Smooth muscle cell (in vitro differentiated cells): ENCODE data around the gene ESPN. TPM values are rescaled to one million over a fixed set of nuclear protein-coding genes. Genes with fewer than 3 reads are reported as not detected.

Experiments
- DNase-seq: peaks from one replicate; lab custom pipeline; 2025; ENCODE audit not compliant: unreplicated experiment; lab: John Stamatoyannopoulos, UW
- H2AFZ ChIP-seq: fragments of 200-600 bp; sonication (generic); 2 replicates; pipeline ENCODE4 v1.6.0; 2016; ENCODE audit warnings: antibody characterized with exemption, low read depth, mild to moderate bottlenecking
- H3F3A ChIP-seq: fragments of 200-600 bp; sonication (generic); 2 replicates; pipeline ENCODE4 v1.6.0; 2017; ENCODE audit warnings: antibody characterized with exemption, low read depth
- H3K27ac ChIP-seq: fragments of 200-600 bp; sonication (generic); 2 replicates; pipeline ENCODE4 v1.5.1; 2016; ENCODE audit warnings: low read depth, mild to moderate bottlenecking
- H3K27me3 ChIP-seq: fragments of 200-600 bp; sonication (generic); 2 replicates; pipeline ENCODE4 v1.6.1; 2016; ENCODE audit warnings: low read depth, mild to moderate bottlenecking
- H3K36me3 ChIP-seq: fragments of 200-600 bp; sonication (generic); 2 replicates; pipeline ENCODE4 v1.5.1; 2016; ENCODE audit warnings: low read depth
- H3K4me1 ChIP-seq: fragments of 200-600 bp; sonication (generic); 2 replicates; pipeline ENCODE4 v1.5.1; 2016; ENCODE audit warnings: low read depth
- H3K4me2 ChIP-seq: fragments of 200-600 bp; sonication (generic); 2 replicates; pipeline ENCODE4 v1.6.0; 2016; ENCODE audit warnings: mild to moderate bottlenecking
- H3K4me3 ChIP-seq: fragments of 200-600 bp; sonication (generic); 2 replicates; pipeline ENCODE4 v1.5.1; 2016; ENCODE audit warnings: mild to moderate bottlenecking
- H3K79me2 ChIP-seq: fragments of 200-600 bp; sonication (generic); 2 replicates; pipeline ENCODE4 v1.6.0; 2016; ENCODE audit warnings: low read depth, mild to moderate bottlenecking
- H3K9ac ChIP-seq: fragments of 200-600 bp; sonication (generic); 2 replicates; pipeline ENCODE4 v1.6.0; 2016; ENCODE audit warnings: low read depth
- H3K9me3 ChIP-seq: fragments of 200-600 bp; sonication (generic); replicated peaks from 2 replicates; pipeline ENCODE4 v1.5.1; 2016; ENCODE audit warnings: low read depth
- H4K20me1 ChIP-seq: fragments of 200-600 bp; sonication (generic); 2 replicates; pipeline ENCODE4 v1.6.0; 2016; ENCODE audit warnings: low read depth
- WGBS: methylation state at CpG from one replicate; pipeline ENCODE4 v1.1.7; 2016; ENCODE audit warnings: low lambda C conversion rate; 5-methylcytosine and 5-hydroxymethylcytosine counted together
- polyA plus RNA-seq: library from polyadenylated mRNA; unstranded; fragments of >200 nt; fragmentation: Nextera tagmentation; extraction: Ambion mirVana; gene quantifications from 2 replicates; pipeline ENCODE4 v1.2.1, GENCODE V29; 2016
- total RNA-seq: library from RNA; depleted of rRNA; stranded (reverse); fragments of >200 nt; gene quantifications from 2 replicates; pipeline ENCODE4 v1.2.3, GENCODE V29; 2014
- TF ChIP-seq, protein P1 (sequence below): fragments of 200-600 bp; sonication (generic); IDR thresholded peaks from 2 replicates; pipeline ENCODE4 v1.5.1; 2017; ENCODE audit warnings: borderline replicate concordance, mild to moderate bottlenecking, antibody characterized with exemption; ENCODE audit not compliant: insufficient read depth, poor library complexity, severe bottlenecking

Gene ESPN
- total and polyA plus RNA-seq, 2 experiments from 2014 or later: 1.1 TPM; not detected in 1

DNA sequence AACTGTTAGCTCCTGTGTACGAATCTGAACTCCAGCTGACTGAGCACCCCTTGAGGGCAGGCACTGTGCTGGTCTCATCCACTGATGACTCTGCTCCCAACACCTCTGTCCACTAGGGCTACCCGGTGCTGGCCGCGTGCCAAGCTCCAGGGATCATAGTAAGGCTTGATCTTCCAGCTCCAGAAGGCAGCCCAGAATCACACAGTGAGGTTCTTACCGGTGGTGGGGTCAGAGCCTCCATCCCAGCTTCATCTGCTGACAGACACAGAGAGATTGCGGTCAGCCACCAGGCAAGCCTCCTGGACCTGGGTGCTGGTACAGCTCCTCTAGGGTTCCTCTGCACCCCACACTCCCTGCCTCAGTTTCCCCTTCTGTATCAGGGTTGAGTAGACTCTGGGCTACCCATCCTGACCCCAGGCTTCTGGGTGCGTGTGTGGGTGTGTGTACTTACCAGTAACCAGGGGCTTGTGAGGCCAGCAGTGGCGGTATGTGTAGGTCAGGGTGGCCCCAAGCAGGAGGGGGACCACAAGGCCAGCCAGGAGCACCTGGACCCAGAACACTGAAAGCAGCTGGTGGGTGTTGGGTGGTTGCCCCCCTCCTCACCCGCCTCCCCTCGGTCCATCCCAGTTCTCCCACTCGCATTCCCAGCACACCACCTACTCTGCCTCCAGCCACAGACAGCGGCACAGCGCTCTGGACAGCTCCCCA is 38.0 kb downstream of the ESPN start:
- Histone ChIP-seq H3F3A (no peaks in the 10 kb centered on the region), H4K20me1 (peaks cover 11% of the 10 kb centered on the region), H3K4me1 (peaks cover 8% of the 10 kb centered on the region), H3K4me3 (no peak overlapping the region), H3K36me3 (no peaks in the 10 kb centered on the region), H3K4me2 (no peak overlapping the region), H3K27me3 (no peaks in the 10 kb centered on the region), H3K79me2 (no peaks in the 10 kb centered on the region), H3K9me3 (no peaks in the 10 kb centered on the region), H3K27ac (no peak overlapping the region), H2AFZ (no peak overlapping the region), H3K9ac (no peak overlapping the region)
- WGBS: 98% methylated on average over 8 of the region's 13 CpGs
- TF ChIP-seq, protein P1, sequence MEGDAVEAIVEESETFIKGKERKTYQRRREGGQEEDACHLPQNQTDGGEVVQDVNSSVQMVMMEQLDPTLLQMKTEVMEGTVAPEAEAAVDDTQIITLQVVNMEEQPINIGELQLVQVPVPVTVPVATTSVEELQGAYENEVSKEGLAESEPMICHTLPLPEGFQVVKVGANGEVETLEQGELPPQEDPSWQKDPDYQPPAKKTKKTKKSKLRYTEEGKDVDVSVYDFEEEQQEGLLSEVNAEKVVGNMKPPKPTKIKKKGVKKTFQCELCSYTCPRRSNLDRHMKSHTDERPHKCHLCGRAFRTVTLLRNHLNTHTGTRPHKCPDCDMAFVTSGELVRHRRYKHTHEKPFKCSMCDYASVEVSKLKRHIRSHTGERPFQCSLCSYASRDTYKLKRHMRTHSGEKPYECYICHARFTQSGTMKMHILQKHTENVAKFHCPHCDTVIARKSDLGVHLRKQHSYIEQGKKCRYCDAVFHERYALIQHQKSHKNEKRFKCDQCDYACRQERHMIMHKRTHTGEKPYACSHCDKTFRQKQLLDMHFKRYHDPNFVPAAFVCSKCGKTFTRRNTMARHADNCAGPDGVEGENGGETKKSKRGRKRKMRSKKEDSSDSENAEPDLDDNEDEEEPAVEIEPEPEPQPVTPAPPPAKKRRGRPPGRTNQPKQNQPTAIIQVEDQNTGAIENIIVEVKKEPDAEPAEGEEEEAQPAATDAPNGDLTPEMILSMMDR: no peak
- DNase-seq: no peak

DNA sequence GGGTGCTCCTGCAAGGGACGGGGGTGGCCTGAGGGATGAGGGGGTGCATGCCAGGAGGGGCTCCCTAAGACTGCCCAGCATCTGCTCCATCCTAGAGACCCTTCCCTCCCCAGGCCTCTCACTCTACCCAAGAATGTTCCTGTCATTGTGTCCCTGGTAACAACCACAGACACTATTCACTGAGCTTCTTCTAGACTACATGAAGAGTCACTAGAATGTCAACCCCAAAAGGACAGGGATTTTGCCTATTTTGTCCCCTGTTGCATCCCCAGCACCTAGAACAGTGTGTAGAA is 38.5 kb downstream of the ESPN start:
- no peaks in the 10 kb centered on the region for H3K79me2 ChIP-seq
- H3K27ac ChIP-seq: no peak overlapping the region
- H3K4me2 ChIP-seq: no peak overlapping the region
- H3K36me3 ChIP-seq: no peaks in the 10 kb centered on the region
- no peaks in the 10 kb centered on the region for H3K9me3 ChIP-seq
- H3F3A ChIP-seq: no peaks in the 10 kb centered on the region
- no peaks in the 10 kb centered on the region for H3K27me3 ChIP-seq
- DNase-seq: no peak
- WGBS: 88% methylated on average over 1 of the region's 1 CpG
- H3K4me3 ChIP-seq: no peak overlapping the region
- TF ChIP-seq, protein P1: no peak
- peaks cover 12% of the 10 kb centered on the region for H4K20me1 ChIP-seq
- peaks cover 8% of the 10 kb centered on the region for H3K4me1 ChIP-seq
- no peak overlapping the region for H2AFZ ChIP-seq
- no peak overlapping the region for H3K9ac ChIP-seq

GRCh38 chr1:6464514-6464836 is 39.9 kb downstream of the ESPN start:
- no peak overlapping the region for H3K9ac ChIP-seq
- H3K4me1 ChIP-seq: peaks cover 8% of the 10 kb centered on the region
- DNase-seq: no peak
- no peak overlapping the region for H3K4me3 ChIP-seq
- TF ChIP-seq, protein P1: no peak
- H3K27me3 ChIP-seq: no peaks in the 10 kb centered on the region
- H3K4me2 ChIP-seq: no peak overlapping the region
- H3K9me3 ChIP-seq: no peaks in the 10 kb centered on the region
- H3K27ac ChIP-seq: no peak overlapping the region
- no peaks in the 10 kb centered on the region for H3K36me3 ChIP-seq
- no peaks in the 10 kb centered on the region for H3F3A ChIP-seq
- peaks cover 12% of the 10 kb centered on the region for H4K20me1 ChIP-seq
- WGBS: 92% methylated on average over 7 of the region's 7 CpGs
- no peaks in the 10 kb centered on the region for H3K79me2 ChIP-seq
- H2AFZ ChIP-seq: no peak overlapping the region

- no peaks in the 10 kb centered on the region for H3K9me3 ChIP-seq
- no peak for DNase-seq
- TF ChIP-seq, protein P1: no peak
- no peaks in the 10 kb centered on the region for H3K27me3 ChIP-seq
- H4K20me1 ChIP-seq: peaks cover 15% of the 10 kb centered on the region
- no peak overlapping the region for H3K4me2 ChIP-seq
- no peak overlapping the region for H2AFZ ChIP-seq
- WGBS: 100% methylated on average over 4 of the region's 5 CpGs
- H3K36me3 ChIP-seq: no peaks in the 10 kb centered on the region
- peaks cover 8% of the 10 kb centered on the region for H3K4me1 ChIP-seq
- no peak overlapping the region for H3K9ac ChIP-seq
- no peak overlapping the region for H3K27ac ChIP-seq
- H3K79me2 ChIP-seq: no peaks in the 10 kb centered on the region
- H3K4me3 ChIP-seq: no peak overlapping the region
- H3F3A ChIP-seq: no peaks in the 10 kb centered on the region
These were observed 40.3 kb downstream of the ESPN start for GRCh38 chr1:6464915-6465314.
